Activated CD8-positive, alpha-beta memory T cell treated with anti-CD3 and anti-CD28 coated beads for 48 hours (primary cell): ENCODE measurements around the gene APOBEC4.
"Not testable (repeated sequence)": the region's sequence is repeated elsewhere in the genome, so short reads cannot be mapped to it uniquely, and the experiment has no call there.

Experiments used
- DNase-seq, 3 experiments: peaks; one replicate each; pipeline ENCODE4 v3.0.0-alpha.2; 2020; ENCODE audit warnings: low read depth in 2 of 3, low spot score in 2 of 3

Gene APOBEC4

GRCh38 chr1:183652547-183653461 is at the start of gene APOBEC4:
TSS of gene APOBEC4 (minus strand) at chr1:183653316. CDS start at chr1:183648781, 4,535 bp downstream.
- no peak for DNase-seq

- DNase-seq, result no peak
Observed at GRCh38 chr1:183702813-183703198, 49.7 kb upstream of the APOBEC4 start.

GRCh38 chr1:183702087-183702812 is 49.1 kb upstream of the APOBEC4 start:
- DNase-seq, result no peak

- DNase-seq, result no peak
Observed at GRCh38 chr1:183699616-183700160, 46.6 kb upstream of the APOBEC4 start.

GRCh38 chr1:183697814-183698590 is 44.9 kb upstream of the APOBEC4 start:
- no peak for DNase-seq

GRCh38 chr1:183696981-183697380 is 43.9 kb upstream of the APOBEC4 start:
- DNase-seq, result no peak

GRCh38 chr1:183694755-183695154 is 41.6 kb upstream of the APOBEC4 start:
- no peak for DNase-seq

- DNase-seq, result no peak
Observed at GRCh38 chr1:183694066-183694465, 41.0 kb upstream of the APOBEC4 start.

- no peak for DNase-seq
Observed at GRCh38 chr1:183693521-183693920, 40.4 kb upstream of the APOBEC4 start.

- DNase-seq, result no peak
Observed at GRCh38 chr1:183689762-183690204, 36.7 kb upstream of the APOBEC4 start.

GRCh38 chr1:183688341-183689060 is 35.4 kb upstream of the APOBEC4 start:
- DNase-seq, result no peak

GRCh38 chr1:183687546-183688304 is 34.6 kb upstream of the APOBEC4 start:
- no peak for DNase-seq

- no peak for DNase-seq
Observed at GRCh38 chr1:183686229-183686628, 33.1 kb upstream of the APOBEC4 start.

GRCh38 chr1:183685112-183685713 is 32.1 kb upstream of the APOBEC4 start:
- DNase-seq, result no peak

- not testable (repeated sequence) for DNase-seq
Observed at GRCh38 chr1:183679363-183679762, 26.2 kb upstream of the APOBEC4 start.

- DNase-seq, result no peak
Observed at GRCh38 chr1:183678819-183679218, 25.7 kb upstream of the APOBEC4 start.

GRCh38 chr1:183676586-183677189 is 23.6 kb upstream of the APOBEC4 start:
- no peak for DNase-seq

- DNase-seq, result no peak
Observed at GRCh38 chr1:183675883-183676585, 22.9 kb upstream of the APOBEC4 start.
